Left renal cortex interstitium (tissue), 4 donors: ENCODE results near the gene TSPAN5. TPM values are rescaled to one million over a fixed set of nuclear protein-coding genes. Genes with fewer than 3 reads are reported as not detected.

Experiments
- DNase-seq, 4 donors: peaks; one replicate each; pipeline ENCODE4 v3.0.0-alpha.2; 2013; ENCODE audit warnings: low read depth in 4 of 4, low spot score in 2 of 4, missing footprints in 1 of 4
- polyA plus RNA-seq, 4 donors: library from polyadenylated mRNA; unstranded; fragments of 120-200 nt; gene quantifications; one replicate each; pipeline ENCODE4 v1.2.1, GENCODE V29; 2013; ENCODE audit not compliant: insufficient read length in 4 of 4

TSPAN5 gene
- polyA plus RNA-seq, 4 donors = 24.1 to 29.0 (median 25.4) TPM

- no peak for DNase-seq
Observed at GRCh38 chr4:98652996-98653395, 5.4 kb downstream of the TSPAN5 start.

GRCh38 chr4:98648602-98649001 lies 9.8 kb downstream of the TSPAN5 start:
- DNase-seq = no peak

GRCh38 chr4:98646422-98646821 lies 12.0 kb downstream of the TSPAN5 start:
- no peak for DNase-seq

- no peak for DNase-seq
Observed at GRCh38 chr4:98645527-98645926, 12.9 kb downstream of the TSPAN5 start.

- no peak for DNase-seq
Observed at GRCh38 chr4:98643755-98644154, 14.7 kb downstream of the TSPAN5 start.

GRCh38 chr4:98642991-98643426 lies 15.4 kb downstream of the TSPAN5 start:
- no peak for DNase-seq

- DNase-seq = no peak
Observed at GRCh38 chr4:98641906-98642668, 16.3 kb downstream of the TSPAN5 start.

GRCh38 chr4:98641376-98641775 lies 17.0 kb downstream of the TSPAN5 start:
- no peak for DNase-seq

GRCh38 chr4:98639523-98639922 lies 18.9 kb downstream of the TSPAN5 start:
- no peak for DNase-seq

- no peak for DNase-seq
Observed at GRCh38 chr4:98639108-98639507, 19.3 kb downstream of the TSPAN5 start.

GRCh38 chr4:98638661-98639060 lies 19.8 kb downstream of the TSPAN5 start:
- DNase-seq = no peak

- DNase-seq = no peak
Observed at GRCh38 chr4:98634061-98634460, 24.4 kb downstream of the TSPAN5 start.

- DNase-seq = no peak
Observed at GRCh38 chr4:98633159-98633558, 25.3 kb downstream of the TSPAN5 start.

- DNase-seq = no peak
Observed at GRCh38 chr4:98632258-98632657, 26.2 kb downstream of the TSPAN5 start.

GRCh38 chr4:98631506-98631905 lies 26.9 kb downstream of the TSPAN5 start:
- DNase-seq = no peak

GRCh38 chr4:98630737-98631454 lies 27.5 kb downstream of the TSPAN5 start:
- no peak for DNase-seq

GRCh38 chr4:98627531-98628257 lies 30.7 kb downstream of the TSPAN5 start:
- no peak for DNase-seq

- no peak for DNase-seq
Observed at GRCh38 chr4:98626350-98626749, 32.1 kb downstream of the TSPAN5 start.

GRCh38 chr4:98625920-98626319 lies 32.5 kb downstream of the TSPAN5 start:
- DNase-seq = no peak

GRCh38 chr4:98625399-98625798 lies 33.0 kb downstream of the TSPAN5 start:
- DNase-seq = no peak

- DNase-seq = no peak
Observed at GRCh38 chr4:98624642-98625041, 33.8 kb downstream of the TSPAN5 start.
